Esophagus muscularis mucosa (tissue), 4 donors: ENCODE data around the gene PRKAR1B. TPM values are rescaled to one million over a fixed set of nuclear protein-coding genes. Genes with fewer than 3 reads are reported as not detected.

Experiments
- DNase-seq: peaks from one replicate; pipeline ENCODE4 v3.0.0-alpha.2; 2017; ENCODE audit errors: extremely low spot score
- H3K27ac ChIP-seq, 4 donors: fragments of 200-600 bp; sonication (generic); replicated peaks in 1 of 4; 1 replicate in 3 of 4; 2 replicates in 1 of 4; pipeline ENCODE4 v1.5.1; 2016 to 2019; ENCODE audit warnings: mild to moderate bottlenecking in 1 of 4
- H3K27me3 ChIP-seq, 4 donors: fragments of 200-600 bp; sonication (generic); one replicate each; pipeline versions ENCODE4 v1.5.1 to v1.6.0; 2016 to 2019
- H3K36me3 ChIP-seq, 4 donors: fragments of 200-600 bp; sonication (generic); one replicate each; pipeline ENCODE4 v1.5.1; 2016 to 2019
- H3K4me1 ChIP-seq, 4 donors: fragments of 200-600 bp; sonication (generic); one replicate each; pipeline ENCODE4 v1.5.1; 2016 to 2019
- H3K4me3 ChIP-seq, 4 donors: fragments of 200-600 bp; sonication (generic); 1 replicate in 2 of 4; 2 replicates in 2 of 4; pipeline ENCODE4 v1.5.1; 2016 to 2019; ENCODE audit warnings: mild to moderate bottlenecking in 4 of 4, moderate library complexity in 1 of 4
- H3K9me3 ChIP-seq, 4 donors: fragments of 200-600 bp; sonication (generic); 1 replicate in 3 of 4; 2 replicates in 1 of 4; pipeline ENCODE4 v1.5.1; 2016 to 2019
- CTCF ChIP-seq, 3 experiments: fragments of 200-600 bp in 2 of 3; fragments of 450-650 bp in 1 of 3; sonication (generic) in 2 of 3; IDR thresholded peaks; one replicate each; pipeline ENCODE4 v1.5.1; 2017 to 2019; ENCODE audit warnings: antibody characterized with exemption in 3 of 3, mild to moderate bottlenecking in 2 of 3, moderate library complexity in 1 of 3
- EP300 ChIP-seq: sonication (generic); formaldehyde crosslinking; IDR thresholded peaks from one replicate; pipeline ENCODE4 v1.6.1; 2017; ENCODE audit warnings: antibody characterized with exemption
- POLR2A ChIP-seq: fragments of 450-650 bp; IDR thresholded peaks from one replicate; pipeline ENCODE4 v1.6.1; 2017; ENCODE audit warnings: antibody characterized with exemption, moderate library complexity, mild to moderate bottlenecking, low read depth
- POLR2AphosphoS5 ChIP-seq, 2 donors: sonication (generic); formaldehyde crosslinking; IDR thresholded peaks; one replicate each; pipeline ENCODE4 v1.6.1; 2017; ENCODE audit warnings: antibody characterized with exemption in 2 of 2
- WGBS: methylation state at CpG from one replicate; pipeline ENCODE4 v1.1.5; 2018; 5-methylcytosine and 5-hydroxymethylcytosine counted together
- intact Hi-C: fragments of 100-400 bp; cut with DNase I; formaldehyde crosslinking; loops from one replicate; pipeline ENCODE4 v1.15.1; 2023
- total RNA-seq, 4 donors: library from RNA; depleted of rRNA; stranded (reverse); fragments of >200 nt; gene quantifications; one replicate each; pipeline versions ENCODE4 v1.1.0 to v1.2.1, GENCODE V29; 2016

The PRKAR1B gene
- total RNA-seq, 4 donors from 2014 or later = 15.4 to 46.9 (median 31.4) TPM

GRCh38 chr7:671415-672042, 55.6 kb downstream of the PRKAR1B start:
- TF ChIP-seq EP300 = no peak
- no peak for DNase-seq
- H3K36me3 ChIP-seq = peaks cover 0 to 4% (median 3%) of the 10 kb centered on the region in 4 donors
- intact Hi-C loops = no loop called here
- no peaks in the 10 kb centered on the region for H3K27me3 ChIP-seq
- no peaks in the 10 kb centered on the region for H3K9me3 ChIP-seq
- 96% methylated on average over 10 of the region's 10 CpGs for WGBS
- peaks cover 19 to 36% (median 32%) of the 10 kb centered on the region in 4 donors for H3K4me1 ChIP-seq
- no peak overlapping the region for H3K4me3 ChIP-seq
- H3K27ac ChIP-seq = peak overlapping the region in 2 of 4 donors; percentile 11 to 16

- Histone ChIP-seq H3K27me3 (no peaks in the 10 kb centered on the region), H3K27ac (peak overlapping the region; percentile 4 to 49 (median 19)), H3K9me3 (no peaks in the 10 kb centered on the region), H3K36me3 (no peaks in the 10 kb centered on the region), H3K4me3 (no peak overlapping the region), H3K4me1 (peaks cover 25 to 44% (median 39%) of the 10 kb centered on the region in 4 donors)
- no peak for TF ChIP-seq POLR2AphosphoS5 (IDR thresholded peaks at IDR 0.05)
- TF ChIP-seq EP300 = no peak
- TF ChIP-seq POLR2A = no peak
- no peak for TF ChIP-seq CTCF (IDR thresholded peaks at IDR 0.05)
- intact Hi-C loops = no loop called here
- WGBS = 93% methylated on average over 41 of the region's 54 CpGs
- no peak for DNase-seq
These were observed 56.3 kb downstream of the PRKAR1B start for GRCh38 chr7:670501-671390.

- no peaks in the 10 kb centered on the region for H3K9me3 ChIP-seq
- H3K36me3 ChIP-seq = no peaks in the 10 kb centered on the region
- H3K27ac ChIP-seq = peak overlapping the region; percentile 77 to 84 (median 82)
- no peaks in the 10 kb centered on the region for H3K27me3 ChIP-seq
- intact Hi-C loops = loop anchor here (10.0 kb wide), 1 partner anchor 106 kb away; no protein-coding TSS in a partner anchor
- TF ChIP-seq EP300 (no peak), POLR2AphosphoS5 (IDR thresholded peaks at IDR 0.05) (no peak), POLR2A (no peak), CTCF (IDR thresholded peaks at IDR 0.05) (no peak)
- H3K4me1 ChIP-seq = peaks cover 38 to 50% (median 46%) of the 10 kb centered on the region in 4 donors
- WGBS = 94% methylated on average over 4 of the region's 4 CpGs
- H3K4me3 ChIP-seq = no peak overlapping the region
- no peak for DNase-seq
These were observed 58.1 kb downstream of the PRKAR1B start for GRCh38 chr7:668958-669357.

GRCh38 chr7:668139-668931, 58.7 kb downstream of the PRKAR1B start:
- Histone ChIP-seq H3K4me3 (peak overlapping the region; percentile 8 to 26 (median 20)), H3K36me3 (no peaks in the 10 kb centered on the region), H3K27ac (peak overlapping the region; percentile 77 to 84 (median 82)), H3K9me3 (no peaks in the 10 kb centered on the region), H3K4me1 (peaks cover 44 to 56% (median 52%) of the 10 kb centered on the region in 4 donors), H3K27me3 (no peaks in the 10 kb centered on the region)
- no peak for DNase-seq
- TF ChIP-seq POLR2AphosphoS5 (IDR thresholded peaks at IDR 0.05) = peak; percentile 48 to 68
- no peak for TF ChIP-seq CTCF (IDR thresholded peaks at IDR 0.05)
- no peak for TF ChIP-seq EP300
- TF ChIP-seq POLR2A = no peak
- 13% methylated on average over 16 of the region's 16 CpGs for WGBS
- intact Hi-C loops = loop anchor here (10.0 kb wide), 1 partner anchor 106 kb away; no protein-coding TSS in a partner anchor
